Neuron (in vitro differentiated cells): ENCODE data around the gene TAB2.

Experiments
- H2AFZ ChIP-seq: one replicate; pipeline ENCODE4 v1.6.1; 2013; ENCODE audit warnings: low read depth, mild to moderate bottlenecking, inconsistent platforms, low read length, moderate library complexity
- H3K27me3 ChIP-seq: one replicate; pipeline ENCODE4 v1.6.1; 2013; ENCODE audit warnings: low read length; ENCODE audit not compliant: insufficient read depth
- H3K36me3 ChIP-seq: one replicate; pipeline ENCODE4 v1.6.1; 2013; ENCODE audit warnings: low read length; ENCODE audit not compliant: insufficient read depth
- H3K4me1 ChIP-seq: one replicate; pipeline ENCODE4 v1.6.1; 2013; ENCODE audit warnings: low read length; ENCODE audit not compliant: insufficient read depth
- H3K4me3 ChIP-seq: 2 replicates; pipeline ENCODE4 v1.5.1; 2013; ENCODE audit warnings: mild to moderate bottlenecking, low read length, moderate library complexity
- H3K9me3 ChIP-seq: one replicate; pipeline ENCODE4 v1.6.1; 2013; ENCODE audit warnings: low read length

TAB2 gene, protein sequence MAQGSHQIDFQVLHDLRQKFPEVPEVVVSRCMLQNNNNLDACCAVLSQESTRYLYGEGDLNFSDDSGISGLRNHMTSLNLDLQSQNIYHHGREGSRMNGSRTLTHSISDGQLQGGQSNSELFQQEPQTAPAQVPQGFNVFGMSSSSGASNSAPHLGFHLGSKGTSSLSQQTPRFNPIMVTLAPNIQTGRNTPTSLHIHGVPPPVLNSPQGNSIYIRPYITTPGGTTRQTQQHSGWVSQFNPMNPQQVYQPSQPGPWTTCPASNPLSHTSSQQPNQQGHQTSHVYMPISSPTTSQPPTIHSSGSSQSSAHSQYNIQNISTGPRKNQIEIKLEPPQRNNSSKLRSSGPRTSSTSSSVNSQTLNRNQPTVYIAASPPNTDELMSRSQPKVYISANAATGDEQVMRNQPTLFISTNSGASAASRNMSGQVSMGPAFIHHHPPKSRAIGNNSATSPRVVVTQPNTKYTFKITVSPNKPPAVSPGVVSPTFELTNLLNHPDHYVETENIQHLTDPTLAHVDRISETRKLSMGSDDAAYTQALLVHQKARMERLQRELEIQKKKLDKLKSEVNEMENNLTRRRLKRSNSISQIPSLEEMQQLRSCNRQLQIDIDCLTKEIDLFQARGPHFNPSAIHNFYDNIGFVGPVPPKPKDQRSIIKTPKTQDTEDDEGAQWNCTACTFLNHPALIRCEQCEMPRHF

GRCh38 chr6:149317644-149318571, at the start of gene TAB2:
Gene TAB2, plus strand, starts transcription at chr6:149317712. Its CDS starts 52,286 bp downstream, at chr6:149369998.
- no peaks in the 10 kb centered on the region for H3K9me3 ChIP-seq
- no peaks in the 10 kb centered on the region for H3K27me3 ChIP-seq
- H3K4me3 ChIP-seq = peak within 1 kb of the TSS; percentile 98
- peak within 1 kb of the TSS; percentile 83 for H2AFZ ChIP-seq
- H3K4me1 ChIP-seq = peaks cover 35% of the 10 kb centered on the region
- no peaks in the 10 kb centered on the region for H3K36me3 ChIP-seq

GRCh38 chr6:149268146-149268545, 49.4 kb upstream of the TAB2 start:
- Histone ChIP-seq H3K27me3 (no peaks in the 10 kb centered on the region), H3K4me3 (no peak overlapping the region), H3K4me1 (no peaks in the 10 kb centered on the region), H3K9me3 (peaks cover under 1% of the 10 kb centered on the region), H3K36me3 (no peaks in the 10 kb centered on the region), H2AFZ (no peak overlapping the region)

GRCh38 chr6:149268768-149269167, 48.7 kb upstream of the TAB2 start:
- Histone ChIP-seq H3K4me3 (no peak overlapping the region), H3K36me3 (no peaks in the 10 kb centered on the region), H3K9me3 (peaks cover 1% of the 10 kb centered on the region), H2AFZ (no peak overlapping the region), H3K4me1 (no peaks in the 10 kb centered on the region), H3K27me3 (no peaks in the 10 kb centered on the region)

GRCh38 chr6:149270616-149271015, 46.9 kb upstream of the TAB2 start:
- Histone ChIP-seq H3K4me3 (no peak overlapping the region), H3K27me3 (no peaks in the 10 kb centered on the region), H2AFZ (no peak overlapping the region), H3K36me3 (no peaks in the 10 kb centered on the region), H3K4me1 (no peaks in the 10 kb centered on the region), H3K9me3 (peaks cover 1% of the 10 kb centered on the region)

DNA sequence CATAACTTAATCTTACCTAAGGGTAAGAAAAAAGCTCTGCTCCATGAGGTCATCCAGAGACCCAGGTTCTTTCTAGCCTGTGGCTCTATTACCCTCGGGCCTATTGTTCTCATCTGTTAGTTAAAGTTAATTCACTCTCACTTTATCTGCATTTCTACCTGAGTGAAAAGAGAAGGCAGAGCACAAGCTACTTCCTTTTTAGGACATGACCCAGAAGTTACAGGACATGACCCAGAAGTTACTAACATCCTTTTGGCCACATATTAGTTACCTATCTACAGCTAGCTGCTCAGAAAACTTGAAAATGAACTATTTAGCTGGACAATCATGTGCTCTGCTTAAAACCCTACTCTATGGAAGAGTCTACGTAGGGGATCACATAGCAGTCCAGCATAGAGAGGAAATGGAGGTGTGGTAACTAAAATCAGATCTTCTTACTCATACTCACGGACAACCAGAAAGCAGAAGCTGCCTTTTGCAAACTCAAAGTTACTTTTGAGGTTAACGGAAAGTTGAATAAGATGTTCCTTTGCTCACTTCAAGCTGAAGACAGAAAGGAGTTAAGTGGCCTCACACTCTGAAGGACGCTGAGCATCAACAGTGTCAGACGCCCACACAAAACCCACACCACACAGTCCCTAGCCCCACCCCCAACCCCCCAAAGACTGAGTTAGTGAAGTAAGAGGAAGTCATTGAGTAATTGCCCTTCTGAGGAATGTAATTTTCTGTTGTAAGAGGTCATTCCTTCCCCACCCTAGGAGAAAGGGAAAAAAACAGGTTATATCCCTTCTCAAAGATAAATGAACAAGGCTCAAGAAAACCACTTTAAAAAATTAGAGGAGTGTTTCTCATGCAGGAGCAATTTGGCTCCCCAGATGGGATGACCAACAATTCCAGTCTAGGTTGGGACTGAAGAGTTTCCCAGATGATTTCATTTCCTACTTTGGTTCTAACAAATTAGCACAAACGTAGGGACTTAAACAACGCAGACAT, 45.9 kb upstream of the TAB2 start:
- Histone ChIP-seq H3K4me1 (no peaks in the 10 kb centered on the region), H3K36me3 (no peaks in the 10 kb centered on the region), H3K4me3 (no peak overlapping the region), H2AFZ (no peak overlapping the region), H3K27me3 (no peaks in the 10 kb centered on the region), H3K9me3 (peaks cover 1% of the 10 kb centered on the region)

GRCh38 chr6:149273318-149273717, 44.2 kb upstream of the TAB2 start:
- no peaks in the 10 kb centered on the region for H3K27me3 ChIP-seq
- H3K4me1 ChIP-seq = no peaks in the 10 kb centered on the region
- no peaks in the 10 kb centered on the region for H3K36me3 ChIP-seq
- no peak overlapping the region for H3K4me3 ChIP-seq
- peaks cover 1% of the 10 kb centered on the region for H3K9me3 ChIP-seq
- H2AFZ ChIP-seq = no peak overlapping the region

GRCh38 chr6:149275621-149276020, 41.9 kb upstream of the TAB2 start:
- H3K36me3 ChIP-seq = no peaks in the 10 kb centered on the region
- no peak overlapping the region for H3K4me3 ChIP-seq
- H3K4me1 ChIP-seq = no peaks in the 10 kb centered on the region
- no peak overlapping the region for H2AFZ ChIP-seq
- peaks cover 1% of the 10 kb centered on the region for H3K9me3 ChIP-seq
- no peaks in the 10 kb centered on the region for H3K27me3 ChIP-seq

DNA sequence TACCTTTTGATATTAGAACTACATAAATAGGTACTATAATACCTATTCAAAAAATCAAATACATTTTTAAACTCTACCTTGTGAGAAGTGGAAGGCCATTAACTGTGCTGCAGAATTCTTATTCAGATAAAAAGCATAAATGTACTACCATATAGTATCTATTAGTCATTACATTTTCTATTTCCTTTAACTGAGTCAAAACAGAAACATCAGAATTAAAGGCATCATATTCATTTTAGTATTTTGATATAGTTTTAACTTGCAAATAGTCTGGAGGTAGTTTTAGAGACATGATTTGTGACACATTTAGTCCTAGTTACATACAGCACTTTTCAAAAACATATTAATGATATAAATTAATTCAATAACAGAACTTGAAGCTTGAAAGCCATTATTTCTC, 39.9 kb upstream of the TAB2 start:
- Histone ChIP-seq H2AFZ (no peak overlapping the region), H3K9me3 (peaks cover 1% of the 10 kb centered on the region), H3K4me1 (no peaks in the 10 kb centered on the region), H3K36me3 (no peaks in the 10 kb centered on the region), H3K4me3 (no peak overlapping the region), H3K27me3 (no peaks in the 10 kb centered on the region)

DNA sequence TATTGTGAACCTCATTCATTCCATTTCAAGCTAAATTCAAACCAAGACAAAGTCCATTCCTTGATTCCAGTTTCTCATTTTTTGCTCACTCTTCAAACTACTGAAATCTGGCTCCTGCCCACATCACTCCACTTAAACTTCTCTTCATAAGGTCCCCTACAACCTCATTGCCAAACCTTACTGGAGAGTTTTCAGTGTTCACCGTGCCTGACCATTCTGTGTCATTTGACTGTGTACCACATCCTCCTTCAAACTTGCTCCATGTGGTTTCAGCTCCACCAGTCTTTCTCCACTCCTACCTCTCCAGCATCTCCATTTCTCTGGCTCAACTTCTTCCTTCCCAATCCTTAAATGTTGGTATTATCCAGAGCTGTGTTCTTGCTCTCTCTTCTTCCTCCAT, 38.5 kb upstream of the TAB2 start:
- H3K9me3 ChIP-seq = no peaks in the 10 kb centered on the region
- no peak overlapping the region for H3K4me3 ChIP-seq
- no peaks in the 10 kb centered on the region for H3K27me3 ChIP-seq
- no peaks in the 10 kb centered on the region for H3K36me3 ChIP-seq
- no peak overlapping the region for H2AFZ ChIP-seq
- H3K4me1 ChIP-seq = no peaks in the 10 kb centered on the region

DNA sequence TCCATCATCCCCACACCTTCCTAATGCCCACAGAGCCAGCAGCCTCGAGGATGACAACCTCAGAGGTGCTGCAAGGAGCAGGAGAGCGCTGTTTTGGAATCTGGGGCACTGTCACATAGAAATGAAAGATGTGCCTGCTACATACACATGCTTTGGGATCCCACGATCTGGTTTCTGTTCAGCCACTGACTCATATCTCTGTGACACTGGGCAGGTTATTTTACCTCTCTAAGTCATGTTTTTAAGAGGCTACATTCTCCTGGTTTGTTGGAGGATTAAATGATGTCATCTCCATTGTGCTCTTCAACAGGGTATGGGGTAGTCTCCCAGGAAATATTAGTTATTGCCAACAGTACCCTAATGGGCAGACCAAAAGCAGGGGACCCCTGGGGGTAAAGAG, 32.6 kb upstream of the TAB2 start:
- Histone ChIP-seq H3K27me3 (no peaks in the 10 kb centered on the region), H3K36me3 (no peaks in the 10 kb centered on the region), H2AFZ (no peak overlapping the region), H3K9me3 (no peaks in the 10 kb centered on the region), H3K4me3 (no peak overlapping the region), H3K4me1 (no peaks in the 10 kb centered on the region)

DNA sequence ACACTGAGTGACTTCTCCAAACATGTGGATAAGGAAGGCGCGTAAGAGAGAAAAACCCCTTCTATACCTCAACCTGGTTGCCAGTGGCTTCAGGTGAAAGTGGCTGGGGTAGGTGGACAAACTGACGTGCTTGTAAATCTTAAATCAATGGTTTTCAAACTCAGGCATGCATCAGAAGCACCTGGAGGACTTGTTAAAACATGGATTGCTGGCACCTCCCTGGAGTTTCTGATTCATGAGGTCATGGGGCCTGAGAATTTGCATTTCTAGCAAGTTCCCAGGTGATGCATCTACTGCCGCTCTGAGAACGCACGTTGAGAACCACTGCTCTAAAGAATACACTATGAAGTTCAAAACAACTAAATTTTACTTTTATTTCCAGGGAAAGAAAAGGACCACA, 31.9 kb upstream of the TAB2 start:
- Histone ChIP-seq H3K4me1 (no peaks in the 10 kb centered on the region), H3K9me3 (no peaks in the 10 kb centered on the region), H3K27me3 (no peaks in the 10 kb centered on the region), H3K4me3 (no peak overlapping the region), H3K36me3 (no peaks in the 10 kb centered on the region), H2AFZ (no peak overlapping the region)

GRCh38 chr6:149286905-149287304, 30.6 kb upstream of the TAB2 start:
- H2AFZ ChIP-seq = no peak overlapping the region
- no peak overlapping the region for H3K4me3 ChIP-seq
- H3K4me1 ChIP-seq = no peaks in the 10 kb centered on the region
- no peaks in the 10 kb centered on the region for H3K9me3 ChIP-seq
- no peaks in the 10 kb centered on the region for H3K36me3 ChIP-seq
- H3K27me3 ChIP-seq = no peaks in the 10 kb centered on the region
